Breast epithelium (tissue), 3 donors: ENCODE data around the gene LAMA4.

Experiments used
- CTCF ChIP-seq, 3 donors: fragments of 450-650 bp; IDR thresholded peaks; one replicate each; pipeline ENCODE4 v1.5.1; 2016 to 2017; ENCODE audit warnings: antibody characterized with exemption in 3 of 3, mild to moderate bottlenecking in 3 of 3, moderate library complexity in 3 of 3
- POLR2A ChIP-seq: fragments of 450-650 bp; IDR thresholded peaks from one replicate; pipeline ENCODE4 v1.6.1; 2016; ENCODE audit warnings: antibody characterized with exemption, mild to moderate bottlenecking, moderate library complexity
- POLR2AphosphoS5 ChIP-seq, 3 donors: sonication (generic); formaldehyde crosslinking; IDR thresholded peaks; one replicate each; pipeline ENCODE4 v1.6.1; 2017; ENCODE audit warnings: antibody characterized with exemption in 3 of 3

- TF ChIP-seq CTCF (IDR thresholded peaks at IDR 0.05): no peak
- no peak for TF ChIP-seq POLR2AphosphoS5 (IDR thresholded peaks at IDR 0.05)
- TF ChIP-seq POLR2A: no peak
Observed at GRCh38 chr6:112183271-112183671, 71.1 kb downstream of the LAMA4 start.
